NT2/D1 (cell line): ENCODE measurements around the gene ZNF488.

Experiments used
- SUZ12 ChIP-seq: IDR thresholded peaks from 2 replicates; pipeline ENCODE4 v1.6.1; 2011; ENCODE audit not compliant: insufficient read length, insufficient read depth; ENCODE audit errors: extremely low read depth
- YY1 ChIP-seq: IDR thresholded peaks from 2 replicates; pipeline ENCODE4 v1.6.1; 2011; ENCODE audit not compliant: insufficient read length, insufficient read depth
- ZNF274 ChIP-seq: IDR thresholded peaks from 2 replicates; pipeline ENCODE4 v1.6.1; 2011; ENCODE audit warnings: mild to moderate bottlenecking, low read depth, low read length

DNA sequence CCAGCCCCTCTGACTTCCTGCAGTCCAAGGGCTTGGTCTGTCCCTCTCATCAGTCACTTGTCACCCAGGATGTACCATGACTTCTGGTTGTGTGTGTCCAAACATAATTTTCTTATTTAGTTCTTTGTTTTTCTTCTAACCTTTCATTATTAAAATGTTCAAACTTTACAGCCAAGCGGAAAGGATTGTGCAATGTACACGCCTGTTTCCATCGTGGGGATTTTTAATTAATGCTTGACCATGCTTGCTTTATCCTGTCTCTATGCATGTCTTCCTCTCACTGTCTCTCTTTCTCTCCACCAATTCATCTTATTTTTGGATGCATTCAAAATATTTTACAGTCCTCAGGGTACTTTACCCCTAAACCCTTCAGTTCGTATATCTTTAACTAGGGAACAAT is 26.2 kb upstream of the ZNF488 start:
- TF ChIP-seq YY1 (no peak), SUZ12 (no peak), ZNF274 (no peak)
